Hepatocyte (in vitro differentiated cells): ENCODE measurements around the gene COX7C.

Experiments
- CTCF ChIP-seq: fragments of 200-600 bp; sonication (generic); IDR thresholded peaks from 2 replicates; pipeline ENCODE4 v1.5.1; 2016; ENCODE audit warnings: antibody characterized with exemption, mild to moderate bottlenecking; ENCODE audit not compliant: poor library complexity
- EZH2 ChIP-seq: fragments of 200-600 bp; sonication (generic); IDR thresholded peaks from 2 replicates; pipeline ENCODE4 v1.6.1; 2016; ENCODE audit warnings: antibody characterized with exemption, mild to moderate bottlenecking, borderline replicate concordance
- EZH2phosphoT487 ChIP-seq: fragments of 200-600 bp; sonication (generic); IDR thresholded peaks from one replicate; pipeline ENCODE4 v1.6.1; 2018; ENCODE audit warnings: antibody characterized with exemption, mild to moderate bottlenecking, low read depth, moderate library complexity; ENCODE audit not compliant: unreplicated experiment, severe bottlenecking

- TF ChIP-seq CTCF (no peak), EZH2phosphoT487 (no peak), EZH2 (no peak)
Observed at GRCh38 chr5:86631165-86631564, 13.4 kb downstream of the COX7C start.
